Fibroblast of the aortic adventitia (primary cell): ENCODE measurements around the gene MAN2B1. TPM values are rescaled to one million over a fixed set of nuclear protein-coding genes. Genes with fewer than 3 reads are reported as not detected.
A peak's percentile ranks its signal among the peaks of the same experiment; 100 is the strongest.
"Not testable (repeated sequence)": the region's sequence is repeated elsewhere in the genome, so short reads cannot be mapped to it uniquely, and the experiment has no call there.

Experiments used
- DNase-seq: peaks from one replicate; pipeline ENCODE4 v3.0.0-alpha.2; 2010; ENCODE audit warnings: low read depth
- H3K4me3 ChIP-seq: 2 replicates; pipeline ENCODE4 v1.5.1; 2011; ENCODE audit warnings: low read depth, mild to moderate bottlenecking, control low read depth, low read length, moderate library complexity
- total RNA-seq: library from RNA; depleted of rRNA; stranded (reverse); fragments of >200 nt; gene quantifications from 2 replicates; pipeline ENCODE4 v1.2.3, GENCODE V29; 2012; ENCODE audit warnings: low replicate concordance
- TF ChIP-seq, protein P1 (sequence below): IDR thresholded peaks from 2 replicates; pipeline ENCODE4 v1.5.1; 2011; ENCODE audit warnings: mild to moderate bottlenecking, low read length, control low read depth, inconsistent platforms; ENCODE audit not compliant: insufficient read depth

Gene MAN2B1
- total RNA-seq, 1 donor = 38.2 TPM

DNA sequence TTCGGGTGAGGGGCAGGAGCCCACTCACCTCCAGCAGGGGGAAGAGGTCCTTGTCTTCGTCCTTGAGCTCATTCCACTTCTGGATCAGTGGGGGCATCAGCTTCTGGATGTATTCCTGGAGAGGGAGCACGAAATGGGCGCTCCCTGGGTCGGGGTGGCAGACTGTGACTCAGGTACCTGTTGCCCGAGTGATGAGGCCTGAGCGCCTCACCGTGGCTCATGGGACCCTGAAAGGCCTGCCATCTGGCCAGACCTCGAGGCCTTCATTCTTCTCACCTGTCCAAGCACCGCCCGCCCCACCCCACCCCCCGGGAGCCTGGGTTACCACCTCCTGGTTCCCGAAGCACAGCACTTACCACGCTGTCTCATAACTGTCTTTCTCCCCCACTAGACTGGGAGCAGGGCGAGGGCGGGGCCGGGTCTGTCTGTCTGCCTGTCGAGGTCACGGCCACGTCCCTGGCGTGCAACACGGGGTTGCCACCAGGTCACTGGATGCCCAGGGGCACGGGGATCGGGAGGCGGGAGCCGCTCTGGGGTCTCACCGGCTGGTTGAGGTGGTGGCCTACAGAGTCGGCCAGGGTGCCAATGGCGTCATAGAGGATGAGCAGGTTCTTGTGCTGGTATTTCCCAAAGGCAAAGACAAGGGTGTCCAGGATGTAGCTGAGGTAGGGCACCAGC lies 39.3 kb upstream of the MAN2B1 start:
- TF ChIP-seq, protein P1, sequence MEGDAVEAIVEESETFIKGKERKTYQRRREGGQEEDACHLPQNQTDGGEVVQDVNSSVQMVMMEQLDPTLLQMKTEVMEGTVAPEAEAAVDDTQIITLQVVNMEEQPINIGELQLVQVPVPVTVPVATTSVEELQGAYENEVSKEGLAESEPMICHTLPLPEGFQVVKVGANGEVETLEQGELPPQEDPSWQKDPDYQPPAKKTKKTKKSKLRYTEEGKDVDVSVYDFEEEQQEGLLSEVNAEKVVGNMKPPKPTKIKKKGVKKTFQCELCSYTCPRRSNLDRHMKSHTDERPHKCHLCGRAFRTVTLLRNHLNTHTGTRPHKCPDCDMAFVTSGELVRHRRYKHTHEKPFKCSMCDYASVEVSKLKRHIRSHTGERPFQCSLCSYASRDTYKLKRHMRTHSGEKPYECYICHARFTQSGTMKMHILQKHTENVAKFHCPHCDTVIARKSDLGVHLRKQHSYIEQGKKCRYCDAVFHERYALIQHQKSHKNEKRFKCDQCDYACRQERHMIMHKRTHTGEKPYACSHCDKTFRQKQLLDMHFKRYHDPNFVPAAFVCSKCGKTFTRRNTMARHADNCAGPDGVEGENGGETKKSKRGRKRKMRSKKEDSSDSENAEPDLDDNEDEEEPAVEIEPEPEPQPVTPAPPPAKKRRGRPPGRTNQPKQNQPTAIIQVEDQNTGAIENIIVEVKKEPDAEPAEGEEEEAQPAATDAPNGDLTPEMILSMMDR = no peak
- no peak overlapping the region for H3K4me3 ChIP-seq
- no peak for DNase-seq

DNA sequence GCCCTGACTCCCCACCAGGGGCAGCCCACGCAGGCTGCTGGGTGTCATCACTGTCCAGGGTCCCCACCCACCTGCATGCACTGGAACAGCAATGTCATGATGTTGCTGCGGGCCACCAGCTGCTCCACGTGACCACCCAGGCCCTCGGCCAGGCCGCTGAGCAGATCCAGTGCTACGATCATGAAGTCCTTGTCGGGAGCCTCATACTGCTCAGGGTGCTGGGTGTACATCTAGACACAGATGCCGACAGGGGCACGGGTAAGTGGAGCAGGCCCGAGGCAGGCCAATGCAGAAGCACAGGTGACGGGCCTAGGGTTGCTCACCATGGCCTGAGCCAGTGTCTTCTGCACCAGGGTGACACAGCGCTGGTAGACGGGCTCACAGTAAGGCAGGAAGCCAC lies 38.6 kb upstream of the MAN2B1 start:
- DNase-seq = no peak
- TF ChIP-seq, protein P1 = no peak
- H3K4me3 ChIP-seq = no peak overlapping the region

GRCh38 chr19:12703046-12703445 lies 36.5 kb upstream of the MAN2B1 start:
- TF ChIP-seq, protein P1 = no peak
- peak; percentile 46 for DNase-seq
- H3K4me3 ChIP-seq = no peak overlapping the region

- H3K4me3 ChIP-seq = no peak overlapping the region
- TF ChIP-seq, protein P1 = no peak
- DNase-seq = no peak
Measured at GRCh38 chr19:12701596-12702282, 35.2 kb upstream of the MAN2B1 start.

DNA sequence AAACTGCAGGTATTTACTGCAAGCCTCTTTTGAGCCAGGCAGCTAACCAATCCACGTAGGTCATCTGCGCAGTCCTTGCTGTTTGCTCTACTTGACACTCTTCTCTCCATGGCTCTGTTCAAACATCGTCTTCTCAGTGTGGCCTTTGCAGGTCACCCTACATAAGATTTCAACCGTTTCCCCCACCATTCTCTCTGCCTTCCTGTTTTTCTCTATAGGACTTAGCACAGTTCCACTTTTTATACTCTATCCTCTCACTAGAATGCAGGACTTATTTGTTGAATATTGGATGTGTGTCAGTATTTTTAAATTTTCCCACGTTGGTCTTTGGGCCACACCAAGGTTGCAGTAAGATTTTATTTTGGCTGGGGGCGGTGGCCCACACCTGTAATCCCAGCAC lies 31.6 kb upstream of the MAN2B1 start:
- no peak for DNase-seq
- TF ChIP-seq, protein P1 = no peak

DNA sequence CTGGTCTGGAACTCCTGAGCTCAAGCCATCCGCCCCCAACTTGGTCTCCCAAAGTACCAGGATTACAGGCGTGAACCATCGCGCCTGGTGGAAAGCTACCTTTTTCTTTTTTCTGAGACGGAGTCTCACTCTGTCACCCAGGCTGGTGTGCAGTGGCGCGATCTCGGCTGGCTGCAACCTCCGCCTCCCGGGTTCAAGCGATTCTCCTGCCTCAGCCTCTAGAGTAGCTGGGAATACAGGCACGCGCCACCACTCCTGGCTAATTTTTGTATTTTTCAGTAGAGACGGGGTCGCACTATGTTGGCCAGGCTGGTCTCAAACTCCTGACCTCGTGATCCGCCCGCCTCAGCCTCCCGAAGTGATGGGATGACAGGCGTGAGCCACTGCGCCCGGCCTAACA lies 30.9 kb upstream of the MAN2B1 start:
- not testable (repeated sequence) for H3K4me3 ChIP-seq, DNase-seq

More for the DNA sequence above, 31.6 kb upstream of the MAN2B1 start:
- H3K4me3 ChIP-seq = no peak overlapping the region
